HCT116 (cell line): Measurements from ENCODE around the gene SLK. TPM values are rescaled to one million over a fixed set of nuclear protein-coding genes. Genes with fewer than 3 reads are reported as not detected.

Experiments
- ATAC-seq: fragments of 200-7000 bp; cut with Tn5 transposase; 2 replicates; pipeline ENCODE4 v1.9.1; 2020; ENCODE audit warnings: mild to moderate bottlenecking, moderate library complexity
- BruUV-seq: library from RNA; stranded (reverse); fragments of 400-500 nt; replicated peaks from 2 replicates; lab custom pipeline; 2021; lab: Mats Ljungman, UMichigan
- CTCF ChIA-PET: fragments of 300-600 bp; sonication (Branson Sonifier 250); formaldehyde crosslinking; loops from one replicate; lab custom pipeline; 2021; ENCODE audit warnings: antibody characterized with exemption; lab: Charles Lee
- POLR2A ChIA-PET: fragments of 300-600, 350-600 bp; sonication (Branson Sonifier 250); formaldehyde crosslinking; loops from one replicate; lab custom pipeline; 2021; ENCODE audit warnings: antibody characterized with exemption; lab: Charles Lee
- RAD21 ChIA-PET, 2 experiments: fragments of 300-600 bp; sonication (Branson Sonifier 250); formaldehyde crosslinking; loops; one replicate each; lab custom pipeline; 2023; ENCODE audit warnings: low total read pairs in 2 of 2; ENCODE audit not compliant: uncharacterized antibody in 2 of 2, unreplicated experiment in 2 of 2, low non-redundant PET in 1 of 2; lab: Charles Lee
- DNase-seq: peaks from one replicate; pipeline ENCODE4 v3.0.0-alpha.2; 2010; ENCODE audit warnings: low read depth, low spot score
- H2AFZ ChIP-seq: fragments of 200-600 bp; shearing (Covaris generic), sonication (generic); 2 replicates; pipeline ENCODE4 v1.6.1; 2017; ENCODE audit warnings: low read depth, mixed run types, mixed read lengths, antibody characterized with exemption, low read length; ENCODE audit not compliant: poor library complexity, severe bottlenecking
- H3K27ac ChIP-seq: 2 replicates; pipeline ENCODE4 v1.5.1; 2012; ENCODE audit warnings: low read depth, low read length
- H3K27me3 ChIP-seq: fragments of 200-600 bp; sonication (generic); 2 replicates; pipeline ENCODE4 v1.6.1; 2016; ENCODE audit warnings: mixed run types, low read length, mixed read lengths; ENCODE audit not compliant: insufficient read depth
- H3K36me3 ChIP-seq, 2 experiments: fragments of 200-500 bp in 1 of 2; fragments of 200-600 bp in 1 of 2; sonication (Bioruptor generic) in 1 of 2; sonication (generic) in 1 of 2; 2 replicates each; pipeline versions ENCODE4 v1.5.1 to v1.6.1; 2014 to 2016; ENCODE audit warnings: low read length in 2 of 2, inconsistent platforms in 1 of 2, mixed read lengths in 1 of 2, mixed run types in 1 of 2; ENCODE audit not compliant: insufficient read depth in 2 of 2, control insufficient read depth in 1 of 2
- H3K4me1 ChIP-seq, 2 experiments: fragments of 200-600 bp in 1 of 2; sonication (generic) in 1 of 2; 2 replicates each; pipeline versions ENCODE4 v1.5.1 to v1.6.1; 2012 to 2017; ENCODE audit warnings: low read length in 2 of 2, inconsistent platforms in 1 of 2, mild to moderate bottlenecking in 1 of 2, mixed read lengths in 1 of 2, mixed run types in 1 of 2, moderate library complexity in 1 of 2; ENCODE audit not compliant: insufficient read depth in 2 of 2, control insufficient read depth in 1 of 2
- H3K4me2 ChIP-seq: fragments of 200-600 bp; sonication (generic); 2 replicates; pipeline ENCODE4 v1.6.1; 2017; ENCODE audit warnings: mixed run types, low read length, mixed read lengths
- H3K4me3 ChIP-seq, 2 experiments: fragments of 200-600 bp in 1 of 2; sonication (generic) in 1 of 2; replicated peaks in 1 of 2; 2 replicates each; pipeline ENCODE4 v1.5.1; 2011 to 2016; ENCODE audit warnings: low read length in 2 of 2, control low read depth in 1 of 2, low read depth in 1 of 2, mild to moderate bottlenecking in 1 of 2, mixed read lengths in 1 of 2, mixed run types in 1 of 2
- H3K79me2 ChIP-seq: fragments of 200-600 bp; sonication (generic); 2 replicates; pipeline ENCODE4 v1.6.1; 2017; ENCODE audit warnings: mild to moderate bottlenecking, mixed run types, low read length, moderate library complexity, mixed read lengths; ENCODE audit not compliant: insufficient read depth
- H3K9ac ChIP-seq: fragments of 200-600 bp; sonication (generic); 2 replicates; pipeline ENCODE4 v1.6.1; 2016; ENCODE audit warnings: low read length, mixed read lengths
- H3K9me2 ChIP-seq: fragments of 200-600 bp; sonication (generic), shearing (Covaris generic); 2 replicates; pipeline ENCODE4 v1.6.1; 2017; ENCODE audit warnings: mixed run types, mild to moderate bottlenecking, moderate library complexity; ENCODE audit not compliant: insufficient read depth
- H3K9me3 ChIP-seq, 2 experiments: fragments of 200-500 bp in 1 of 2; fragments of 200-600 bp in 1 of 2; sonication (Bioruptor generic) in 1 of 2; sonication (generic) in 1 of 2; 2 replicates each; pipeline ENCODE4 v1.6.1; 2014 to 2017; ENCODE audit warnings: low read length in 2 of 2, mixed read lengths in 2 of 2, inconsistent platforms in 1 of 2, low read depth in 1 of 2, mild to moderate bottlenecking in 1 of 2, mixed run types in 1 of 2, moderate library complexity in 1 of 2; ENCODE audit not compliant: control insufficient read depth in 1 of 2, insufficient read depth in 1 of 2
- H4K20me1 ChIP-seq: fragments of 200-600 bp; sonication (generic), shearing (Covaris generic); 2 replicates; pipeline ENCODE4 v1.6.1; 2017; ENCODE audit warnings: mixed run types, mild to moderate bottlenecking, moderate library complexity; ENCODE audit not compliant: insufficient read depth
- CTCF ChIP-seq, 3 experiments: fragments of 200-600 bp in 1 of 3; sonication (generic) in 1 of 3; IDR thresholded peaks in 2 of 3; conservative IDR thresholded peaks in 1 of 3; 2 replicates each; pipeline ENCODE4 v1.5.1; 2012 to 2017; ENCODE audit warnings: low read depth in 2 of 3, low read length in 2 of 3, antibody characterized with exemption in 1 of 3, borderline replicate concordance in 1 of 3, control low read depth in 1 of 3, mild to moderate bottlenecking in 1 of 3, mixed read lengths in 1 of 3, mixed run types in 1 of 3, moderate library complexity in 1 of 3; ENCODE audit not compliant: insufficient read depth in 1 of 3
- EGR1 ChIP-seq: IDR thresholded peaks from 2 replicates; pipeline ENCODE4 v1.6.1; 2012; ENCODE audit warnings: low read depth
- ELF1 ChIP-seq: IDR thresholded peaks from 2 replicates; pipeline ENCODE4 v1.6.1; 2012; ENCODE audit warnings: low read depth, borderline replicate concordance
- EZH2 ChIP-seq: fragments of 200-600 bp; sonication (generic); IDR thresholded peaks from 2 replicates; pipeline ENCODE4 v1.6.1; 2017; ENCODE audit warnings: antibody characterized with exemption, mixed run types
- JUND ChIP-seq: IDR thresholded peaks from 2 replicates; pipeline ENCODE4 v1.6.1; 2012
- MAX ChIP-seq: IDR thresholded peaks from 2 replicates; pipeline ENCODE4 v1.6.1; 2012
- POLR2A ChIP-seq: IDR thresholded peaks from 2 replicates; pipeline ENCODE4 v1.7.0; 2011; ENCODE audit warnings: borderline replicate concordance; ENCODE audit not compliant: insufficient read depth, insufficient read length; ENCODE audit errors: extremely low read depth
- POLR2AphosphoS5 ChIP-seq: IDR thresholded peaks from 2 replicates; pipeline ENCODE4 v1.6.1; 2011; ENCODE audit warnings: mild to moderate bottlenecking, low read depth, low read length, moderate library complexity
- SIN3A ChIP-seq: IDR thresholded peaks from 2 replicates; pipeline ENCODE4 v1.6.1; 2012; ENCODE audit warnings: low read depth
- SRF ChIP-seq: IDR thresholded peaks from 2 replicates; pipeline ENCODE4 v1.6.1; 2012; ENCODE audit warnings: low read depth
- TCF7L2 ChIP-seq: IDR thresholded peaks from 2 replicates; pipeline ENCODE4 v1.7.0; 2011; ENCODE audit warnings: borderline replicate concordance, inconsistent platforms; ENCODE audit not compliant: insufficient read depth, insufficient read length; ENCODE audit errors: extremely low read depth
- YY1 ChIP-seq: IDR thresholded peaks from 2 replicates; pipeline ENCODE4 v1.6.1; 2011; ENCODE audit warnings: low read length, low read depth, moderate library complexity, mild to moderate bottlenecking; ENCODE audit not compliant: insufficient replicate concordance; ENCODE audit errors: extremely low read depth
- intact Hi-C: fragments of 100-400 bp; cut with micrococcal nuclease; formaldehyde crosslinking; loops from 2 replicates; pipeline ENCODE4 v1.10.0; 2022
- total RNA-seq: library from RNA; stranded (reverse); gene quantifications from one replicate; pipeline ENCODE4 v1.2.1, GENCODE V29; 2021; ENCODE audit not compliant: unreplicated experiment
- TF ChIP-seq, protein P1 (sequence below): IDR thresholded peaks from 2 replicates; pipeline ENCODE4 v1.6.1; 2012

SLK gene
- total RNA-seq, 1 experiment from 2014 or later: 44.2 TPM

DNA sequence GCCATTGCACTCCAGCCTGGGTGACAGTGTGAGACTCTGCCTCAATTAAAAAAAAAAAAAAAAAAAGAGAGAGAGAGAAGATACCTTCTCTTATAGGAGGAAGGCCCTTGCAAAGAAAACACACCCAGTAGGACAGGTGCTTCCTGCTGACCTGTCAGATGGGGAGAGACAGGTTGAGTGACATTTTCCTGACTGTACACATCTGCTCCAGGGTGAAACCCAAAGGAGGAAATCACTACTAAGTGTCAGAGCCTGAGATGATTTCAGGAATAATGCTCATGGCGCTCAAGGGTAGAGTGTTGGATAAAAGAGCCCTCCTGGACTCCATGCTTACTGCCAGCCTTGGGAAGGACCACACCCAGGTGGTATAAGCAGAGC lies 47.3 kb upstream of the SLK start:
- BruUV-seq: no TSS peak
- POLR2A ChIA-PET: interaction anchor here (0.9 kb wide), 1 partner anchor 20 kb away, joined by 4 read pairs; no protein-coding TSS in a partner anchor
- intact Hi-C loops: loop anchor here (5.0 kb wide), 1 partner anchor 48 kb away; the partner anchor contains the start of gene SLK

DNA sequence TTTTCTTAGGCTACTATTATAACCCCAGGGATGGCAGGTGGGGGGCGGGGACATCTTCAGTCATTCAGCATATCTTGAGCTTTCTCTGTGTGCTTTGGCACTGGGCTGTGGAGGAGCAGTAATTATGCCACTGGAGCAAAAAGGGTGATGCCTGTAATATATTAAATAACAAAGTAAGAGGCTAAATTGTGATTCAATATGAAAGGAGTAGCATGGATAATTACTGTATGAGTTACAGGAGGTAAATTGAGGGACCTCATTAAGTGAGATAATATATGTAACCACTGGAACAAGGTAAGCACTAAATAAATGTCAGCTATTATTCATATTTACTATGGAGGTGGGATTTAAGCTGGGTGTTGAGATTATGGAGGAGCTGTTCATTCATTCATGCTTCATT lies 45.7 kb upstream of the SLK start:
- H2AFZ ChIP-seq: peak overlapping the region; percentile 35
- BruUV-seq: no TSS peak
- ATAC-seq: no peak
- no peak overlapping the region for H3K9ac ChIP-seq
- no peak overlapping the region for H3K4me3 ChIP-seq
- TF ChIP-seq, protein P1, sequence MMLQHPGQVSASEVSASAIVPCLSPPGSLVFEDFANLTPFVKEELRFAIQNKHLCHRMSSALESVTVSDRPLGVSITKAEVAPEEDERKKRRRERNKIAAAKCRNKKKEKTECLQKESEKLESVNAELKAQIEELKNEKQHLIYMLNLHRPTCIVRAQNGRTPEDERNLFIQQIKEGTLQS: no peak
- no peak for TF ChIP-seq CTCF (IDR thresholded peaks at IDR 0.05 in 2 of 3, conservative IDR thresholded peaks at IDR 0.05 in 1 of 3; ENCODE audit: borderline replicate concordance in 1 of 3, insufficient read depth in 1 of 3, low read depth in 2 of 3, low read length in 2 of 3)
- TF ChIP-seq, all 23 proteins: peak for 0
- H3K36me3 ChIP-seq: 0 out of 4 replicates have a peak, but pooled peaks cover 0 to 2% of the 10 kb centered on the region in 2 experiments
- ChIA-PET RAD21 (interaction anchor here in 1 of 2 experiments (0.6 kb wide), 1 partner anchor 369 kb away, joined by 3 read pairs; no protein-coding TSS in a partner anchor), CTCF (interaction anchor here (0.6 to 0.9 kb wide), 3 partner anchors 31 to 411 kb away, joined by 3 to 4 read pairs (median 3); no protein-coding TSS in a partner anchor), POLR2A (interaction anchor here (1.2 kb wide), 1 partner anchor 8 kb away, joined by 3 read pairs; no protein-coding TSS in a partner anchor)
- H3K79me2 ChIP-seq: peaks cover 14% of the 10 kb centered on the region
- H3K9me2 ChIP-seq: no peaks in the 10 kb centered on the region
- H3K4me2 ChIP-seq: peak overlapping the region; percentile 37; the same call in 1 of the 2 replicates
- no peak overlapping the region for H3K27ac ChIP-seq
- no peaks in the 10 kb centered on the region for H4K20me1 ChIP-seq
- intact Hi-C loops: loop anchor here (5.0 kb wide), 1 partner anchor 46 kb away; the partner anchor contains the start of gene SLK
- H3K4me1 ChIP-seq: peaks cover 19 to 51% of the 10 kb centered on the region in 2 experiments
- H3K27me3 ChIP-seq: no peaks in the 10 kb centered on the region
- no peak for DNase-seq
- H3K9me3 ChIP-seq: no peaks in the 10 kb centered on the region

More for the DNA sequence above, 47.3 kb upstream of the SLK start:
- Histone ChIP-seq H4K20me1 (no peaks in the 10 kb centered on the region), H2AFZ (peak overlapping the region; percentile 7), H3K9me3 (peaks cover 3 to 12% of the 10 kb centered on the region in 2 experiments; a peak in 1 of 4 replicates), H3K4me2 (no peak overlapping the region), H3K27me3 (no peaks in the 10 kb centered on the region), H3K36me3 (peaks cover 0 to 18% of the 10 kb centered on the region in 2 experiments; a peak in 2 of 4 replicates), H3K4me1 (peaks cover 24 to 54% of the 10 kb centered on the region in 2 experiments), H3K27ac (no peak overlapping the region), H3K9ac (no peak overlapping the region), H3K9me2 (no peaks in the 10 kb centered on the region), H3K4me3 (no peak overlapping the region), H3K79me2 (peaks cover 28% of the 10 kb centered on the region)
- ChIA-PET CTCF (no interaction called here), RAD21 (no interaction called here)
- no peak for ATAC-seq
- TF ChIP-seq YY1 (no peak), TCF7L2 (no peak), EZH2 (no peak), EGR1 (no peak), SIN3A (no peak), SRF (no peak), POLR2AphosphoS5 (no peak), MAX (no peak), POLR2A (no peak), JUND (no peak), ELF1 (no peak)
- no peak for DNase-seq
